Activated T-cell treated with anti-CD3 and anti-CD28 coated beads, Interleukin-2, amount 50 U/mL, for 72 hours (primary cell): ENCODE measurements around the gene ZNF723. TPM values are rescaled to one million over a fixed set of nuclear protein-coding genes. Genes with fewer than 3 reads are reported as not detected.

ENCODE experiments used
- total RNA-seq, 2 donors: library from RNA; stranded (reverse); gene quantifications; one replicate each; pipeline ENCODE4 v1.2.3, GENCODE V29; 2022

ZNF723 gene
- total RNA-seq, 2 donors from 2014 or later, result 0.14 TPM; not detected in 1

Other genes starting within 250 kb of the ZNF723 start
- gene ZNF492, start 198.0 kb upstream of the ZNF723 start, total RNA-seq, result 1 to 10 TPM in 1 of 2 donors, under 1 TPM in 1; 0.93 to 2.7 TPM
- gene ZNF99, start 48.1 kb upstream of the ZNF723 start, total RNA-seq, result not detected
- gene ZNF728, start 170.9 kb downstream of the ZNF723 start, total RNA-seq, result not detected